OCI-LY1 (cell line): ENCODE results near the gene GOLT1B.

Source experiments
- H2AFZ ChIP-seq: fragments of 200-600 bp; sonication (generic), shearing (Covaris generic); 2 replicates; pipeline ENCODE4 v1.6.0; 2014; ENCODE audit warnings: antibody characterized with exemption, mild to moderate bottlenecking, low read length
- H3F3A ChIP-seq: fragments of 200-600 bp; sonication (generic), shearing (Covaris generic); 2 replicates; pipeline ENCODE4 v1.6.0; 2014; ENCODE audit warnings: mild to moderate bottlenecking, antibody characterized with exemption, low read length, moderate library complexity; ENCODE audit not compliant: insufficient read depth
- H3K27ac ChIP-seq: fragments of 200-600 bp; sonication (generic); 2 replicates; pipeline ENCODE4 v1.5.1; 2014; ENCODE audit warnings: low read length, mixed run types, mild to moderate bottlenecking, low read depth; ENCODE audit not compliant: poor library complexity, severe bottlenecking
- H3K27me3 ChIP-seq: fragments of 200-600 bp; sonication (generic); 2 replicates; pipeline ENCODE4 v1.6.0; 2014; ENCODE audit warnings: antibody characterized with exemption, mild to moderate bottlenecking, low read length, moderate library complexity; ENCODE audit not compliant: insufficient read depth
- H3K36me3 ChIP-seq: fragments of 200-600 bp; sonication (generic); 2 replicates; pipeline ENCODE4 v1.6.1; 2014; ENCODE audit warnings: mild to moderate bottlenecking, antibody characterized with exemption, low read length, moderate library complexity, mixed read lengths; ENCODE audit not compliant: insufficient read depth
- H3K4me1 ChIP-seq: fragments of 200-600 bp; sonication (generic); 2 replicates; pipeline ENCODE4 v1.5.1; 2014; ENCODE audit warnings: mild to moderate bottlenecking, low read length, moderate library complexity; ENCODE audit not compliant: insufficient read depth, severe bottlenecking
- H3K4me2 ChIP-seq: fragments of 200-600 bp; sonication (generic), shearing (Covaris generic); 2 replicates; pipeline ENCODE4 v1.6.1; 2014; ENCODE audit warnings: low read length
- H3K4me3 ChIP-seq: fragments of 200-600 bp; sonication (generic); 2 replicates; pipeline ENCODE4 v1.5.1; 2014; ENCODE audit warnings: low read length, low read depth, mild to moderate bottlenecking, mixed read lengths; ENCODE audit not compliant: poor library complexity, severe bottlenecking
- H3K79me2 ChIP-seq: fragments of 200-600 bp; shearing (Covaris generic); 2 replicates; pipeline ENCODE4 v1.6.1; 2016; ENCODE audit warnings: mixed run types, low read length, mixed read lengths; ENCODE audit not compliant: insufficient read depth
- H3K9ac ChIP-seq: fragments of 200-600 bp; sonication (generic), shearing (Covaris generic); 2 replicates; pipeline ENCODE4 v1.6.1; 2014; ENCODE audit warnings: mild to moderate bottlenecking, low read length, mixed read lengths
- H3K9me2 ChIP-seq: fragments of 200-600 bp; sonication (generic), shearing (Covaris generic); 2 replicates; pipeline ENCODE4 v1.6.1; 2014; ENCODE audit warnings: low read depth, mild to moderate bottlenecking, low read length, mixed read lengths
- H3K9me3 ChIP-seq: fragments of 200-600 bp; shearing (Covaris generic); 2 replicates; pipeline ENCODE4 v1.6.1; 2014; ENCODE audit warnings: low read length, mixed read lengths
- H4K20me1 ChIP-seq: fragments of 200-600 bp; sonication (generic), shearing (Covaris generic); 2 replicates; pipeline ENCODE4 v1.6.0; 2016; ENCODE audit warnings: mild to moderate bottlenecking, low read length; ENCODE audit not compliant: insufficient read depth
- CTCF ChIP-seq: fragments of 200-600 bp; sonication (generic), shearing (Covaris generic); IDR thresholded peaks from 2 replicates; pipeline ENCODE4 v1.5.1; 2017; ENCODE audit warnings: mild to moderate bottlenecking, antibody characterized with exemption, low read length, moderate library complexity, mixed read lengths
- EZH2 ChIP-seq: fragments of 200-600 bp; sonication (generic), shearing (Covaris generic); IDR thresholded peaks from 2 replicates; pipeline ENCODE4 v1.8.0; 2017; ENCODE audit warnings: borderline replicate concordance, mixed run types, mild to moderate bottlenecking, antibody characterized with exemption, low read length, moderate library complexity, mixed read lengths

GOLT1B gene

GRCh38 chr12:21542403-21542802 lies 40.8 kb downstream of the GOLT1B start:
- H3K4me2 ChIP-seq = no peak overlapping the region
- H3K9me2 ChIP-seq = no peaks in the 10 kb centered on the region
- no peak overlapping the region for H2AFZ ChIP-seq
- no peaks in the 10 kb centered on the region for H3K79me2 ChIP-seq
- H3K4me1 ChIP-seq = no peaks in the 10 kb centered on the region
- H3K9ac ChIP-seq = no peak overlapping the region
- H3K4me3 ChIP-seq = no peak overlapping the region
- H3K27me3 ChIP-seq = no peaks in the 10 kb centered on the region
- no peaks in the 10 kb centered on the region for H4K20me1 ChIP-seq
- H3K36me3 ChIP-seq = no peaks in the 10 kb centered on the region
- no peak for TF ChIP-seq CTCF
- no peak overlapping the region for H3K27ac ChIP-seq
- H3F3A ChIP-seq = no peaks in the 10 kb centered on the region
- H3K9me3 ChIP-seq = no peaks in the 10 kb centered on the region

DNA sequence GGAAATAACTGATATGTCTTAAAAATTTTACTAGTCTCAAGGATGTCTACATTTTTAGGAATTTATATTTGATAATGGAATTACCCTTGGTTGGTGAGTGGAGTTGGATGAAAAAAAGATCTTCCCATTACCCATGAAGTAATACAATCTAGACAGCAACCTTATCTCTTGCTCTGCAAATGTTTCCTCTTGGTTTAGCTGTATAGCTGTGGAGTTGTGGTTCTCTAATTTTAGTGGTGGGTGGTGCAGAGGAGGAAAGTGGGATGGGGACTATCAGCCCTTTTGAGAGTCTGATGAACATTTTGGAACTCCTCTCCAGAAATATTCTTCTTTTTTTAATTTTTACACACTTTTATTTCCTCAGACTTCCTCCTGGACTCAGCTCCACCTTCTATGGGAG lies 41.6 kb downstream of the GOLT1B start:
- no peaks in the 10 kb centered on the region for H3K79me2 ChIP-seq
- H3K9me2 ChIP-seq = no peaks in the 10 kb centered on the region
- no peaks in the 10 kb centered on the region for H3K4me1 ChIP-seq
- H3K4me2 ChIP-seq = no peak overlapping the region
- no peak overlapping the region for H3K9ac ChIP-seq
- no peak for TF ChIP-seq EZH2
- TF ChIP-seq CTCF = no peak
- H3K27me3 ChIP-seq = no peaks in the 10 kb centered on the region
- no peak overlapping the region for H2AFZ ChIP-seq
- H3K27ac ChIP-seq = no peak overlapping the region
- no peaks in the 10 kb centered on the region for H3F3A ChIP-seq
- H3K4me3 ChIP-seq = no peak overlapping the region
- H4K20me1 ChIP-seq = no peaks in the 10 kb centered on the region
- H3K9me3 ChIP-seq = no peaks in the 10 kb centered on the region
- no peaks in the 10 kb centered on the region for H3K36me3 ChIP-seq

- TF ChIP-seq EZH2 (no peak), CTCF (no peak)
- Histone ChIP-seq H3K27ac (no peak overlapping the region), H4K20me1 (no peaks in the 10 kb centered on the region), H3F3A (no peaks in the 10 kb centered on the region), H3K27me3 (no peaks in the 10 kb centered on the region), H3K9me3 (no peaks in the 10 kb centered on the region), H3K9me2 (no peaks in the 10 kb centered on the region), H3K4me3 (no peak overlapping the region), H2AFZ (no peak overlapping the region), H3K4me2 (no peak overlapping the region), H3K36me3 (no peaks in the 10 kb centered on the region), H3K4me1 (no peaks in the 10 kb centered on the region), H3K79me2 (no peaks in the 10 kb centered on the region), H3K9ac (no peak overlapping the region)
Observed at GRCh38 chr12:21545557-21545956, 44.0 kb downstream of the GOLT1B start.
